Left ventricle myocardium inferior (tissue), 1 donor: ENCODE measurements around the gene TMEM131L. TPM values are rescaled to one million over a fixed set of nuclear protein-coding genes. Genes with fewer than 3 reads are reported as not detected.

ENCODE experiments used
- DNase-seq: peaks from one replicate; pipeline ENCODE4 v3.0.0-alpha.2; 2020
- H3K27ac ChIP-seq: fragments of 200-600 bp; replicated peaks from 2 replicates; pipeline ENCODE4 v1.8.0; 2021
- H3K27me3 ChIP-seq: fragments of 200-600 bp; 2 replicates; pipeline ENCODE4 v1.8.0; 2021; ENCODE audit warnings: low read depth
- H3K36me3 ChIP-seq: fragments of 200-600 bp; 2 replicates; pipeline ENCODE4 v1.8.0; 2021
- H3K4me1 ChIP-seq: fragments of 200-600 bp; 2 replicates; pipeline ENCODE4 v1.8.0; 2021
- H3K4me3 ChIP-seq: fragments of 200-600 bp; 2 replicates; pipeline ENCODE4 v1.8.0; 2021; ENCODE audit warnings: mild to moderate bottlenecking, moderate library complexity
- H3K9me3 ChIP-seq: fragments of 200-600 bp; replicated peaks from 2 replicates; pipeline ENCODE4 v1.8.0; 2021
- CTCF ChIP-seq: fragments of 200-600 bp; IDR thresholded peaks from 2 replicates; pipeline ENCODE4 v1.8.0; 2021; ENCODE audit warnings: antibody characterized with exemption, mild to moderate bottlenecking, borderline replicate concordance
- intact Hi-C: fragments of 100-400 bp; cut with micrococcal nuclease; formaldehyde crosslinking; loops from one replicate; pipeline ENCODE4 v1.11.0; 2022
- total RNA-seq: library from RNA; stranded (reverse); fragmentation: NEBNext Ultra II Directional; extraction: Animal tissue kit (Norgen Biotek cat#: 25700); gene quantifications from one replicate; pipeline ENCODE4 v1.2.1, GENCODE V29; 2021
- donor health status: DM: no; HTN: yes; CAD: no; lungs with severe emphysema.

The TMEM131L gene
- total RNA-seq, 1 donor from 2014 or later, result 14.9 TPM

- no peaks in the 10 kb centered on the region for H3K27me3 ChIP-seq
- H3K9me3 ChIP-seq, result no peaks in the 10 kb centered on the region
- H3K4me1 ChIP-seq, result peaks cover 42% of the 10 kb centered on the region
- no peaks in the 10 kb centered on the region for H3K36me3 ChIP-seq
- TF ChIP-seq CTCF, result no peak
- peak overlapping the region; percentile 2 for H3K27ac ChIP-seq
- intact Hi-C loops, result loop anchor here (10.0 kb wide), 1 partner anchor 111 kb away; no protein-coding TSS in a partner anchor
- H3K4me3 ChIP-seq, result no peak overlapping the region
- no peak for DNase-seq
Measured at GRCh38 chr4:153464068-153464467, 2.1 kb upstream of the TMEM131L start.

- TF ChIP-seq CTCF, result no peak
- intact Hi-C loops, result loop anchor here (10.0 kb wide), 1 partner anchor 110 kb away; no protein-coding TSS in a partner anchor
- no peak for DNase-seq
- H3K27me3 ChIP-seq, result no peaks in the 10 kb centered on the region
- H3K9me3 ChIP-seq, result no peaks in the 10 kb centered on the region
- H3K4me3 ChIP-seq, result peak overlapping the region; percentile 93
- peaks cover 53% of the 10 kb centered on the region for H3K4me1 ChIP-seq
- peak overlapping the region; percentile 90 for H3K27ac ChIP-seq
- H3K36me3 ChIP-seq, result no peaks in the 10 kb centered on the region
Measured at GRCh38 chr4:153465140-153465539, 1.0 kb upstream of the TMEM131L start.

- intact Hi-C loops, result loop anchor here (10.0 kb wide), 1 partner anchor 109 kb away; no protein-coding TSS in a partner anchor
- H3K27ac ChIP-seq, result peak overlapping the region; percentile 90
- TF ChIP-seq CTCF, result peak; percentile 38
- H3K36me3 ChIP-seq, result no peaks in the 10 kb centered on the region
- peak; percentile 51 for DNase-seq
- H3K9me3 ChIP-seq, result no peaks in the 10 kb centered on the region
- H3K27me3 ChIP-seq, result no peaks in the 10 kb centered on the region
- peak overlapping the region; percentile 93 for H3K4me3 ChIP-seq
- H3K4me1 ChIP-seq, result peaks cover 53% of the 10 kb centered on the region
Measured at GRCh38 chr4:153465615-153466080, 512 bp upstream of the TMEM131L start.

GRCh38 chr4:153466949-153467896 is 1.1 kb downstream of the TMEM131L start:
- Histone ChIP-seq H3K4me1 (peaks cover 63% of the 10 kb centered on the region), H3K4me3 (peak overlapping the region; percentile 93), H3K36me3 (no peaks in the 10 kb centered on the region), H3K9me3 (no peaks in the 10 kb centered on the region), H3K27ac (peak overlapping the region; percentile 90), H3K27me3 (no peaks in the 10 kb centered on the region)
- TF ChIP-seq CTCF, result no peak
- DNase-seq, result peak; percentile 36
- intact Hi-C loops, result loop anchor here (10.0 kb wide), 1 partner anchor 108 kb away; no protein-coding TSS in a partner anchor

- H3K36me3 ChIP-seq, result no peaks in the 10 kb centered on the region
- TF ChIP-seq CTCF, result no peak
- no peak for DNase-seq
- H3K27ac ChIP-seq, result peak overlapping the region; percentile 90
- intact Hi-C loops, result loop anchor here (10.0 kb wide), 1 partner anchor 107 kb away; no protein-coding TSS in a partner anchor
- H3K9me3 ChIP-seq, result no peaks in the 10 kb centered on the region
- no peaks in the 10 kb centered on the region for H3K27me3 ChIP-seq
- H3K4me3 ChIP-seq, result peak overlapping the region; percentile 93
- H3K4me1 ChIP-seq, result peaks cover 66% of the 10 kb centered on the region
Measured at GRCh38 chr4:153467897-153468262, 1.7 kb downstream of the TMEM131L start.
